HepG2 (cell line): ENCODE data around the gene WBP1. TPM values are rescaled to one million over a fixed set of nuclear protein-coding genes. Genes with fewer than 3 reads are reported as not detected.

Experiments used
- ATF7-NPFF ChIP-seq: sonication (generic); formaldehyde crosslinking; IDR thresholded peaks from 2 replicates; pipeline ENCODE4 v1.8.1; 2023; ENCODE audit warnings: mild to moderate bottlenecking, low read depth, missing genetic modification reagents, moderate library complexity
- ELF1 ChIP-seq: sonication (generic); formaldehyde crosslinking; IDR thresholded peaks from 2 replicates; pipeline ENCODE4 v1.4.0; 2020; ENCODE audit warnings: missing genetic modification reagents
- FOXA3 ChIP-seq: IDR thresholded peaks from 2 replicates; pipeline ENCODE4 v1.6.1; 2016; ENCODE audit warnings: missing genetic modification reagents, missing compliant biosample characterization
- IKZF1 ChIP-seq: fragments of 450-650 bp; IDR thresholded peaks from 2 replicates; pipeline ENCODE4 v1.7.1; 2016
- NFYB ChIP-seq: sonication (generic); formaldehyde crosslinking; IDR thresholded peaks from 2 replicates; pipeline ENCODE4 v1.4.0; 2020; ENCODE audit warnings: missing genetic modification reagents
- NR1H2 ChIP-seq: sonication (generic); formaldehyde crosslinking; IDR thresholded peaks from 2 replicates; pipeline ENCODE4 v1.8.1; 2022; ENCODE audit warnings: low read depth, missing genetic modification reagents, borderline replicate concordance
- NR2C2 ChIP-seq: sonication (generic); formaldehyde crosslinking; IDR thresholded peaks from 2 replicates; pipeline ENCODE4 v1.4.0; 2020; ENCODE audit warnings: missing genetic modification reagents, mild to moderate bottlenecking, moderate library complexity, borderline replicate concordance
- REPIN1 ChIP-seq: sonication (generic); formaldehyde crosslinking; IDR thresholded peaks from 2 replicates; pipeline ENCODE4 v1.8.0; 2022; ENCODE audit warnings: missing genetic modification reagents, low read depth, mild to moderate bottlenecking, borderline replicate concordance
- RFX5 ChIP-seq: IDR thresholded peaks from 2 replicates; pipeline ENCODE4 v1.6.1; 2011; ENCODE audit warnings: low read depth, low read length, improper control_type of control experiment
- SMAD3 ChIP-seq: sonication (generic); formaldehyde crosslinking; IDR thresholded peaks from 2 replicates; pipeline ENCODE4 v1.4.0; 2020; ENCODE audit warnings: missing genetic modification reagents
- SP1 ChIP-seq, 2 experiments: fragments of 450-650 bp in 1 of 2; sonication (generic) in 1 of 2; formaldehyde crosslinking in 1 of 2; IDR thresholded peaks; 2 replicates each; pipeline versions ENCODE4 v1.4.0 to v1.6.1; 2016 to 2020; ENCODE audit warnings: missing genetic modification reagents in 1 of 2
- SP4 ChIP-seq: sonication (generic); formaldehyde crosslinking; IDR thresholded peaks from 2 replicates; pipeline ENCODE4 v1.8.1; 2023; ENCODE audit warnings: mild to moderate bottlenecking, missing genetic modification reagents
- ZBTB33 ChIP-seq: sonication (generic); formaldehyde crosslinking; IDR thresholded peaks from 2 replicates; pipeline ENCODE4 v1.4.0; 2020; ENCODE audit warnings: missing genetic modification reagents
- ZNF101 ChIP-seq: sonication (generic); formaldehyde crosslinking; IDR thresholded peaks from 2 replicates; pipeline ENCODE4 v1.4.0; 2020; ENCODE audit warnings: mild to moderate bottlenecking, low read depth, missing genetic modification reagents, borderline replicate concordance
- ZNF335 ChIP-seq: sonication (generic); formaldehyde crosslinking; IDR thresholded peaks from 2 replicates; pipeline ENCODE4 v1.4.0; 2020; ENCODE audit warnings: missing genetic modification reagents
- ZNF431 ChIP-seq: sonication (generic); formaldehyde crosslinking; IDR thresholded peaks from 2 replicates; pipeline ENCODE4 v1.9.0; 2022; ENCODE audit warnings: missing genetic modification reagents, low read depth, mild to moderate bottlenecking, borderline replicate concordance
- ZNF607 ChIP-seq: sonication (generic); formaldehyde crosslinking; IDR thresholded peaks from 2 replicates; pipeline ENCODE4 v1.5.1; 2020; ENCODE audit warnings: missing genetic modification reagents, mild to moderate bottlenecking, borderline replicate concordance
- polyA plus RNA-seq, 8 experiments: library from polyadenylated mRNA; depleted of rRNA in 3 of 8; stranded (reverse) in 7 of 8; unstranded in 1 of 8; fragments of >200 nt; fragmentation: Illumina TruSeq in 4 of 8; extraction: Trizol in 4 of 8; gene quantifications; 2 replicates each; pipeline versions ENCODE4 v1.2.1 to v1.2.3, GENCODE V29; 2011 to 2016; ENCODE audit warnings: low read depth in 4 of 8, missing spikeins in 1 of 8, mixed read lengths in 1 of 8; ENCODE audit not compliant: insufficient read depth in 1 of 8
- total RNA-seq, 5 experiments: library from RNA; depleted of rRNA; stranded (reverse); fragments of >200 nt; fragmentation: Illumina TruSeq; extraction: Trizol; gene quantifications; 2 replicates each; pipeline ENCODE4 v1.2.3, GENCODE V29; 2016; ENCODE audit warnings: low read depth in 1 of 5
- TF ChIP-seq, protein P1 (sequence below): sonication (generic); formaldehyde crosslinking; IDR thresholded peaks from 2 replicates; pipeline ENCODE4 v1.4.0; 2020; ENCODE audit warnings: missing genetic modification reagents, borderline replicate concordance
- TF ChIP-seq, protein P2 (sequence below): sonication (generic); formaldehyde crosslinking; IDR thresholded peaks from 2 replicates; pipeline ENCODE4 v1.5.1; 2020; ENCODE audit warnings: missing genetic modification reagents, mild to moderate bottlenecking, borderline replicate concordance

Gene WBP1
- total and polyA plus RNA-seq, 2 of the 13 experiments (the other 11 are each of a cell fraction or from before 2014, with no cell fraction given) = 38.8 to 85.7 TPM

DNA sequence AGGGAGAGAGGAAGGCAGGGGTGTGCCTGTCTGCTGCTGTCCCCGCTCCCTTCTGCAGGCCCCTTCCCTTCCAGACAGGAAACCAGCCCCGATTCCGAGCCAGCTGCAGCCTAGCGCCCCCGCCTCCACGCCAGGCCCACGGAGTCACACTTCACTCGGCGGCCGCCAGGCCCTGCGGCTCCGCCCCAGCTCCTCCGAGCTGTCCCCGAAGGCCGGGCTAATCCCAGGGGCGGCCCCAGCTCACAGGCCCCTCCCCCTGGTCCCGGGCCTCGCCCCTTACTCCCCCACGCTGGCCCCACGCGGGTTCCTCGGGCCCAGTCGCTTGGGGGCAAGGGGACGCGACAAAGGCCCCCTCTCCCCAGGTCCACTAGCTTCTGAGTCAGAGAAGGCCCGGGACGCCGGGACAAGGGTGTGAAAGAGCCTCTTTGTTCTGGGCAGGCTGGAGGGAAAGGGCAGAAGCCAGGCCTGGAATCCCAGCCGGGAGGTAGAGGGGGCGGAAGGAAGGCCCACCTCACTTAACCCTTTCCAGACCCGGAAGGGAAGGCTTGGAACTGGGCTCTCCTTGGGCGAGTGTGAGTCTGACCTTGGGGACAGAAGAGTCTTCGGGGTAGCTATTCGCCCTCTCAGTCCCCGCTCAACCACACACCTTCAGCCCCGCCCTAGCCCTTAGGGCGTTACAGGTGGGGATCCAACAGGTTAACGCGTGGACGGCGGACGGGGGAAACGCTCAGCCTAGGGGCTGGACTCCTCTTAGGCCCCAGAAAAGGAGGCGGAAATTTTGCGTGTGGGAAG is 17.7 kb upstream of the WBP1 start (continued):
- TF ChIP-seq ZBTB33 (CRISPR knock-in tag) (peak; percentile 11; the same call in 1 of the 2 replicates), NR1H2 (CRISPR knock-in tag) (peak; percentile 62; the same call in 1 of the 2 replicates), SMAD3 (CRISPR knock-in tag) (peak; percentile 87; the same call in 1 of the 2 replicates), RFX5 (no peak), REPIN1 (CRISPR knock-in tag) (peak; percentile 92), NR2C2 (CRISPR knock-in tag) (peak; percentile 86), NFYB (CRISPR knock-in tag) (no peak), ELF1 (CRISPR knock-in tag) (peak; percentile 96), ZNF431 (peak; percentile 90; the same call in 1 of the 2 replicates), ATF7-NPFF (CRISPR knock-in tag) (peak; percentile 97), ZNF607 (CRISPR knock-in tag) (peak; percentile 74), IKZF1 (no peak), ZNF335 (CRISPR knock-in tag) (peak; percentile 95), ZNF101 (peak; percentile 53; the same call in 1 of the 2 replicates), SP4 (CRISPR knock-in tag) (peak; percentile 94), FOXA3 (0 out of 2 replicates have a peak, but pooled peaks have one; percentile 39), SP1 (IDR thresholded peaks at IDR 0.05) (0 out of 2 replicates have a peak, but pooled peaks have one; percentile 9), SP1 (CRISPR knock-in tag; IDR thresholded peaks at IDR 0.05) (peak; percentile 73)
- TF ChIP-seq, protein P1, sequence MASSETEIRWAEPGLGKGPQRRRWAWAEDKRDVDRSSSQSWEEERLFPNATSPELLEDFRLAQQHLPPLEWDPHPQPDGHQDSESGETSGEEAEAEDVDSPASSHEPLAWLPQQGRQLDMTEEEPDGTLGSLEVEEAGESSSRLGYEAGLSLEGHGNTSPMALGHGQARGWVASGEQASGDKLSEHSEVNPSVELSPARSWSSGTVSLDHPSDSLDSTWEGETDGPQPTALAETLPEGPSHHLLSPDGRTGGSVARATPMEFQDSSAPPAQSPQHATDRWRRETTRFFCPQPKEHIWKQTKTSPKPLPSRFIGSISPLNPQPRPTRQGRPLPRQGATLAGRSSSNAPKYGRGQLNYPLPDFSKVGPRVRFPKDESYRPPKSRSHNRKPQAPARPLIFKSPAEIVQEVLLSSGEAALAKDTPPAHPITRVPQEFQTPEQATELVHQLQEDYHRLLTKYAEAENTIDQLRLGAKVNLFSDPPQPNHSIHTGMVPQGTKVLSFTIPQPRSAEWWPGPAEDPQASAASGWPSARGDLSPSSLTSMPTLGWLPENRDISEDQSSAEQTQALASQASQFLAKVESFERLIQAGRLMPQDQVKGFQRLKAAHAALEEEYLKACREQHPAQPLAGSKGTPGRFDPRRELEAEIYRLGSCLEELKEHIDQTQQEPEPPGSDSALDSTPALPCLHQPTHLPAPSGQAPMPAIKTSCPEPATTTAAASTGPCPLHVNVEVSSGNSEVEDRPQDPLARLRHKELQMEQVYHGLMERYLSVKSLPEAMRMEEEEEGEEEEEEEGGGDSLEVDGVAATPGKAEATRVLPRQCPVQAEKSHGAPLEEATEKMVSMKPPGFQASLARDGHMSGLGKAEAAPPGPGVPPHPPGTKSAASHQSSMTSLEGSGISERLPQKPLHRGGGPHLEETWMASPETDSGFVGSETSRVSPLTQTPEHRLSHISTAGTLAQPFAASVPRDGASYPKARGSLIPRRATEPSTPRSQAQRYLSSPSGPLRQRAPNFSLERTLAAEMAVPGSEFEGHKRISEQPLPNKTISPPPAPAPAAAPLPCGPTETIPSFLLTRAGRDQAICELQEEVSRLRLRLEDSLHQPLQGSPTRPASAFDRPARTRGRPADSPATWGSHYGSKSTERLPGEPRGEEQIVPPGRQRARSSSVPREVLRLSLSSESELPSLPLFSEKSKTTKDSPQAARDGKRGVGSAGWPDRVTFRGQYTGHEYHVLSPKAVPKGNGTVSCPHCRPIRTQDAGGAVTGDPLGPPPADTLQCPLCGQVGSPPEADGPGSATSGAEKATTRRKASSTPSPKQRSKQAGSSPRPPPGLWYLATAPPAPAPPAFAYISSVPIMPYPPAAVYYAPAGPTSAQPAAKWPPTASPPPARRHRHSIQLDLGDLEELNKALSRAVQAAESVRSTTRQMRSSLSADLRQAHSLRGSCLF (CRISPR knock-in tag) = no peak; the same call in 1 of the 2 replicates
- TF ChIP-seq, protein P2, sequence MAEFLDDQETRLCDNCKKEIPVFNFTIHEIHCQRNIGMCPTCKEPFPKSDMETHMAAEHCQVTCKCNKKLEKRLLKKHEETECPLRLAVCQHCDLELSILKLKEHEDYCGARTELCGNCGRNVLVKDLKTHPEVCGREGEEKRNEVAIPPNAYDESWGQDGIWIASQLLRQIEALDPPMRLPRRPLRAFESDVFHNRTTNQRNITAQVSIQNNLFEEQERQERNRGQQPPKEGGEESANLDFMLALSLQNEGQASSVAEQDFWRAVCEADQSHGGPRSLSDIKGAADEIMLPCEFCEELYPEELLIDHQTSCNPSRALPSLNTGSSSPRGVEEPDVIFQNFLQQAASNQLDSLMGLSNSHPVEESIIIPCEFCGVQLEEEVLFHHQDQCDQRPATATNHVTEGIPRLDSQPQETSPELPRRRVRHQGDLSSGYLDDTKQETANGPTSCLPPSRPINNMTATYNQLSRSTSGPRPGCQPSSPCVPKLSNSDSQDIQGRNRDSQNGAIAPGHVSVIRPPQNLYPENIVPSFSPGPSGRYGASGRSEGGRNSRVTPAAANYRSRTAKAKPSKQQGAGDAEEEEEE = no peak
